Measurements from ENCODE around the gene IKBKE. TPM values are rescaled to one million over a fixed set of nuclear protein-coding genes. Genes with fewer than 3 reads are reported as not detected.

IKBKE gene
- polyA plus RNA-seq, 1 donor from 2014 or later = not detected

DNA sequence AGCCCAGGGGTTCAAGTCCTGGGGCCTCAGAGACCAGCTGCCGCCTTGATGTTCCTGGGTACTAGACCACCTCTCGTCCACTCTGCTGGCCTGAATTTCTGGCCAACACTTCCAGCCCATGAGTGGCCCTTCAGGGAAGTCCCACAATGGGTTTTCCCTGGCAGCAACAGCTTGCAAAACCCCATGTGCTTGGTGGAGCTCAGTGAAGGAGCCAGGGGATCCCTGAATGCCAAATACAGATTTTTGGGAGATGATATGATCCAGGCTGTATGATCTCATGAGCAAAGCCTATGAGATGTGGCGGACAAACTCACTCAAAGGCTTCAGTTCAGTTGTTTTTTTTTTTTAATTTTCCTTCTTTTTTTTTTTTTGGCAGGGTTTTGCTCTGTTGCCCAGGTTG lies 27.5 kb downstream of the IKBKE start:
- Histone ChIP-seq H3K4me3 (ENCODE audit: low read length) (no peak overlapping the region), H3K9me2 (ENCODE audit: insufficient read depth, low read length) (no peaks in the 10 kb centered on the region), H3K9ac (ENCODE audit: low read length) (no peak overlapping the region), H3K27ac (ENCODE audit: low read length) (no peak overlapping the region), H2AFZ (ENCODE audit: low read depth, low read length) (no peak overlapping the region), H3K9me3 (ENCODE audit: low read length) (no peaks in the 10 kb centered on the region), H3K79me2 (replicated peaks; ENCODE audit: insufficient read depth, low read length) (no peaks in the 10 kb centered on the region), H3K4me2 (ENCODE audit: low read length) (no peak overlapping the region), H3F3A (ENCODE audit: insufficient read depth, low read length, poor library complexity, severe bottlenecking) (no peaks in the 10 kb centered on the region), H3K27me3 (ENCODE audit: insufficient read depth, low read depth, low read length) (peaks cover 6% of the 10 kb centered on the region), H3K36me3 (ENCODE audit: insufficient read depth, low read length) (no peaks in the 10 kb centered on the region), H4K20me1 (ENCODE audit: insufficient read depth) (no peaks in the 10 kb centered on the region)
- no peak for TF ChIP-seq TAF1 (IDR thresholded peaks at IDR 0.05; ENCODE audit: low read depth)

DNA sequence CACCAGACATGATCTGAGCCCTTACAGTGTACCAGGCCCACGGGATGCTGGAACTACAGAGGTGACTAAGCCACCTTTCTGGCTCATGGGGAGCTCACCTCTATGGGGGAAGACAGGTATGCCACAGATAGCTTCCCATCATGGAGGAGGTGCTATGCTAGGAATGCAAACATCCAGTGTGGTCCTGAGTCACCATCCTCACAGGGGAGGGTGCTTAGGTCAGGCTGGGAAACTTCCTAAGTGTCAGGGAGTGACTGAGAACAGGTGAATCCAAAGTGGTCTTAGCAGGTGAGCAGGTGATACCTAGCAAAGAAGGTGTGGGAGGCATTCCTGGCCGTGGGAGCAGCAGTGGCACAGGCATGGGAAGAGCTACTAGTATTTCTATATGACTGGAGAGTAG lies 28.4 kb downstream of the IKBKE start:
- H3K27ac ChIP-seq (ENCODE audit: low read length) = no peak overlapping the region
- H3K79me2 ChIP-seq (replicated peaks; ENCODE audit: insufficient read depth, low read length) = no peaks in the 10 kb centered on the region
- no peaks in the 10 kb centered on the region for H3K36me3 ChIP-seq (ENCODE audit: insufficient read depth, low read length)
- H3K9ac ChIP-seq (ENCODE audit: low read length) = no peak overlapping the region
- H3F3A ChIP-seq (ENCODE audit: insufficient read depth, low read length, poor library complexity, severe bottlenecking) = no peaks in the 10 kb centered on the region
- no peaks in the 10 kb centered on the region for H4K20me1 ChIP-seq (ENCODE audit: insufficient read depth)
- no peak overlapping the region for H3K4me2 ChIP-seq (ENCODE audit: low read length)
- peaks cover 8% of the 10 kb centered on the region for H3K27me3 ChIP-seq (ENCODE audit: insufficient read depth, low read depth, low read length)
- H3K4me3 ChIP-seq (ENCODE audit: low read length) = no peak overlapping the region
- H2AFZ ChIP-seq (ENCODE audit: low read depth, low read length) = no peak overlapping the region
- H3K9me3 ChIP-seq (ENCODE audit: low read length) = no peaks in the 10 kb centered on the region
- H3K9me2 ChIP-seq (ENCODE audit: insufficient read depth, low read length) = no peaks in the 10 kb centered on the region
- TF ChIP-seq MXI1 (conservative IDR thresholded peaks at IDR 0.05; ENCODE audit: poor library complexity, severe bottlenecking) (no peak), EZH2 (IDR thresholded peaks at IDR 0.05; ENCODE audit: borderline replicate concordance, insufficient read depth, low read length, poor library complexity, severe bottlenecking) (no peak), EP300 (conservative IDR thresholded peaks at IDR 0.05; ENCODE audit: poor library complexity, severe bottlenecking) (no peak), POLR2AphosphoS5 (IDR thresholded peaks at IDR 0.05) (no peak), SMC3 (conservative IDR thresholded peaks at IDR 0.05; ENCODE audit: poor library complexity) (no peak), TAF1 (IDR thresholded peaks at IDR 0.05; ENCODE audit: low read depth) (no peak), RAD21 (conservative IDR thresholded peaks at IDR 0.05) (no peak)
- TF ChIP-seq, protein P1, sequence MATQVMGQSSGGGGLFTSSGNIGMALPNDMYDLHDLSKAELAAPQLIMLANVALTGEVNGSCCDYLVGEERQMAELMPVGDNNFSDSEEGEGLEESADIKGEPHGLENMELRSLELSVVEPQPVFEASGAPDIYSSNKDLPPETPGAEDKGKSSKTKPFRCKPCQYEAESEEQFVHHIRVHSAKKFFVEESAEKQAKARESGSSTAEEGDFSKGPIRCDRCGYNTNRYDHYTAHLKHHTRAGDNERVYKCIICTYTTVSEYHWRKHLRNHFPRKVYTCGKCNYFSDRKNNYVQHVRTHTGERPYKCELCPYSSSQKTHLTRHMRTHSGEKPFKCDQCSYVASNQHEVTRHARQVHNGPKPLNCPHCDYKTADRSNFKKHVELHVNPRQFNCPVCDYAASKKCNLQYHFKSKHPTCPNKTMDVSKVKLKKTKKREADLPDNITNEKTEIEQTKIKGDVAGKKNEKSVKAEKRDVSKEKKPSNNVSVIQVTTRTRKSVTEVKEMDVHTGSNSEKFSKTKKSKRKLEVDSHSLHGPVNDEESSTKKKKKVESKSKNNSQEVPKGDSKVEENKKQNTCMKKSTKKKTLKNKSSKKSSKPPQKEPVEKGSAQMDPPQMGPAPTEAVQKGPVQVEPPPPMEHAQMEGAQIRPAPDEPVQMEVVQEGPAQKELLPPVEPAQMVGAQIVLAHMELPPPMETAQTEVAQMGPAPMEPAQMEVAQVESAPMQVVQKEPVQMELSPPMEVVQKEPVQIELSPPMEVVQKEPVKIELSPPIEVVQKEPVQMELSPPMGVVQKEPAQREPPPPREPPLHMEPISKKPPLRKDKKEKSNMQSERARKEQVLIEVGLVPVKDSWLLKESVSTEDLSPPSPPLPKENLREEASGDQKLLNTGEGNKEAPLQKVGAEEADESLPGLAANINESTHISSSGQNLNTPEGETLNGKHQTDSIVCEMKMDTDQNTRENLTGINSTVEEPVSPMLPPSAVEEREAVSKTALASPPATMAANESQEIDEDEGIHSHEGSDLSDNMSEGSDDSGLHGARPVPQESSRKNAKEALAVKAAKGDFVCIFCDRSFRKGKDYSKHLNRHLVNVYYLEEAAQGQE (IDR thresholded peaks at IDR 0.05; ENCODE audit: borderline replicate concordance) = no peak
- TF ChIP-seq, protein P2, sequence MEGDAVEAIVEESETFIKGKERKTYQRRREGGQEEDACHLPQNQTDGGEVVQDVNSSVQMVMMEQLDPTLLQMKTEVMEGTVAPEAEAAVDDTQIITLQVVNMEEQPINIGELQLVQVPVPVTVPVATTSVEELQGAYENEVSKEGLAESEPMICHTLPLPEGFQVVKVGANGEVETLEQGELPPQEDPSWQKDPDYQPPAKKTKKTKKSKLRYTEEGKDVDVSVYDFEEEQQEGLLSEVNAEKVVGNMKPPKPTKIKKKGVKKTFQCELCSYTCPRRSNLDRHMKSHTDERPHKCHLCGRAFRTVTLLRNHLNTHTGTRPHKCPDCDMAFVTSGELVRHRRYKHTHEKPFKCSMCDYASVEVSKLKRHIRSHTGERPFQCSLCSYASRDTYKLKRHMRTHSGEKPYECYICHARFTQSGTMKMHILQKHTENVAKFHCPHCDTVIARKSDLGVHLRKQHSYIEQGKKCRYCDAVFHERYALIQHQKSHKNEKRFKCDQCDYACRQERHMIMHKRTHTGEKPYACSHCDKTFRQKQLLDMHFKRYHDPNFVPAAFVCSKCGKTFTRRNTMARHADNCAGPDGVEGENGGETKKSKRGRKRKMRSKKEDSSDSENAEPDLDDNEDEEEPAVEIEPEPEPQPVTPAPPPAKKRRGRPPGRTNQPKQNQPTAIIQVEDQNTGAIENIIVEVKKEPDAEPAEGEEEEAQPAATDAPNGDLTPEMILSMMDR (IDR thresholded peaks at IDR 0.05; ENCODE audit: poor library complexity, severe bottlenecking) = no peak

DNA sequence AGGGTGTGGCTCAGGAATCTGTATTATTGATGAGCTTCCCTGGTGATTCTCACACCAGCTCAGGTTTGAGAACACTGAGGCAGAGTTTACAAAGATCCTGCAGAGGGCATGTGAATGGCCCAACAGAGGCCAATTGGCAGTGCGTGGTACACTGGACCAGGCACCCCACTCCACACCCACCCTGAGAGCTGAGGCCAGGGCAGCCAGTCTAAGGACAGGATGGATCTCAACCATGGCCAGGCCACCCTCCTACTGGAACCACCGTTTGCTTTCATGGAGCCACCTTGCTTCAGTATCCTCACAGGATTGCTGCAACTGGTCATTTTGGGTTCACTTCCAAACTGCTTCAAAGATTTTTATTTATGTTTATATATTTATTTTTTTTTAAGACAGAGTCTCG lies 29.8 kb downstream of the IKBKE start:
- Histone ChIP-seq H3K9ac (ENCODE audit: low read length) (no peak overlapping the region), H3K4me2 (ENCODE audit: low read length) (no peak overlapping the region), H2AFZ (ENCODE audit: low read depth, low read length) (no peak overlapping the region), H3K79me2 (replicated peaks; ENCODE audit: insufficient read depth, low read length) (no peaks in the 10 kb centered on the region), H3K27ac (ENCODE audit: low read length) (no peak overlapping the region), H3K4me3 (ENCODE audit: low read length) (no peak overlapping the region), H3K27me3 (ENCODE audit: insufficient read depth, low read depth, low read length) (peaks cover 8% of the 10 kb centered on the region), H4K20me1 (ENCODE audit: insufficient read depth) (no peaks in the 10 kb centered on the region), H3K36me3 (ENCODE audit: insufficient read depth, low read length) (no peaks in the 10 kb centered on the region), H3K9me2 (ENCODE audit: insufficient read depth, low read length) (no peaks in the 10 kb centered on the region), H3K9me3 (ENCODE audit: low read length) (no peaks in the 10 kb centered on the region), H3F3A (ENCODE audit: insufficient read depth, low read length, poor library complexity, severe bottlenecking) (no peaks in the 10 kb centered on the region)
- no peak for TF ChIP-seq EZH2 (IDR thresholded peaks at IDR 0.05; ENCODE audit: borderline replicate concordance, insufficient read depth, low read length, poor library complexity, severe bottlenecking)
- TF ChIP-seq TAF1 (IDR thresholded peaks at IDR 0.05; ENCODE audit: low read depth) = no peak
- TF ChIP-seq POLR2AphosphoS5 (IDR thresholded peaks at IDR 0.05) = no peak
